Kidney (tissue), 14 donors: ENCODE results near the gene MARCHF4. TPM values are rescaled to one million over a fixed set of nuclear protein-coding genes. Genes with fewer than 3 reads are reported as not detected.

ENCODE experiments used
- DNase-seq, 5 donors: peaks; one replicate each; pipeline ENCODE4 v3.0.0-alpha.2; 2013 to 2020
- FAIRE-seq: peaks from 2 replicates; lab custom pipeline; 2012; peaks lifted over from hg19 to GRCh38; lab: Jason Lieb, UNC
- H3K27ac ChIP-seq, 2 donors: one replicate each; pipeline ENCODE4 v1.7.0; 2013; ENCODE audit warnings: low read depth in 2 of 2, low read length in 2 of 2, inconsistent platforms in 1 of 2
- H3K27me3 ChIP-seq: one replicate; pipeline ENCODE4 v1.7.1; 2013; ENCODE audit warnings: low read length, inconsistent platforms; ENCODE audit not compliant: control insufficient read depth, insufficient read depth
- H3K36me3 ChIP-seq, 3 donors: one replicate each; pipeline versions ENCODE4 v1.7.0 to v1.7.1; 2013; ENCODE audit warnings: low read length in 3 of 3, control low read depth in 1 of 3, inconsistent platforms in 1 of 3; ENCODE audit not compliant: insufficient read depth in 3 of 3, control insufficient read depth in 2 of 3
- H3K4me1 ChIP-seq, 3 donors: one replicate each; pipeline versions ENCODE4 v1.7.0 to v1.7.1; 2013; ENCODE audit warnings: low read length in 3 of 3, inconsistent platforms in 1 of 3, low read depth in 1 of 3; ENCODE audit not compliant: control insufficient read depth in 2 of 3, insufficient read depth in 2 of 3
- H3K4me3 ChIP-seq, 3 donors: one replicate each; pipeline versions ENCODE4 v1.7.0 to v1.8.1; 2013; ENCODE audit warnings: low read length in 3 of 3, control low read depth in 1 of 3, inconsistent platforms in 1 of 3
- H3K9ac ChIP-seq, 3 donors: one replicate each; pipeline versions ENCODE4 v1.7.0 to v1.7.1; 2013; ENCODE audit warnings: low read length in 3 of 3, control low read depth in 1 of 3, inconsistent platforms in 1 of 3
- H3K9me3 ChIP-seq, 3 donors: one replicate each; pipeline versions ENCODE4 v1.7.0 to v1.7.1; 2013; ENCODE audit warnings: low read length in 3 of 3, control low read depth in 1 of 3, inconsistent platforms in 1 of 3; ENCODE audit not compliant: control insufficient read depth in 2 of 3, insufficient read depth in 1 of 3
- intact Hi-C: fragments of 100-400 bp; cut with DNase I; formaldehyde crosslinking; loops from one replicate; pipeline ENCODE4 v1.11.1; 2022
- polyA plus RNA-seq: library from polyadenylated mRNA; stranded (reverse); fragments of 350-450 nt; fragmentation: Illumina TruSeq; extraction: RNeasy Lipid Tissue Mini Kit (QIAGEN cat#74804); gene quantifications from one replicate; pipeline ENCODE4 v1.2.3, GENCODE V29; 2014; ENCODE audit warnings: low read depth, low replicate concordance; ENCODE audit not compliant: insufficient read depth
- total RNA-seq: library from RNA; stranded (reverse); fragmentation: NEBNext Ultra II Directional; extraction: Animal tissue kit (Norgen Biotek cat#: 25700); gene quantifications from one replicate; pipeline ENCODE4 v1.2.1, GENCODE V29; 2021
- TF ChIP-seq, protein P1 (sequence below): IDR thresholded peaks from 3 replicates; pipeline ENCODE4 v1.5.1; 2012; ENCODE audit warnings: mild to moderate bottlenecking, moderate library complexity, borderline replicate concordance; ENCODE audit not compliant: insufficient read depth; ENCODE audit errors: extremely low read depth
- donor health status: control.
- donor health status: control.
- donor health status: control.
- donor health status: control.
- donor health status: control.
- donor health status: DM: yes; HTN: yes; CAD: no.
- donor health status: Normal renal cell carcinoma (clear cell type).

The MARCHF4 gene
- total and polyA plus RNA-seq, 2 donors from 2014 or later = 0.09 TPM; not detected in 1

GRCh38 chr2:216373896-216374295, 1.6 kb upstream of the MARCHF4 start:
- DNase-seq = no peak
- Histone ChIP-seq H3K36me3 (no peaks in the 10 kb centered on the region), H3K27ac (no peak overlapping the region), H3K4me1 (peaks cover 0 to 3% (median 0%) of the 10 kb centered on the region in 3 donors), H3K4me3 (no peak overlapping the region), H3K9me3 (peaks cover 0 to 2% (median 0%) of the 10 kb centered on the region in 3 donors), H3K27me3 (peaks cover 15% of the 10 kb centered on the region), H3K9ac (no peak overlapping the region)
- FAIRE-seq = no peak
- TF ChIP-seq, protein P1, sequence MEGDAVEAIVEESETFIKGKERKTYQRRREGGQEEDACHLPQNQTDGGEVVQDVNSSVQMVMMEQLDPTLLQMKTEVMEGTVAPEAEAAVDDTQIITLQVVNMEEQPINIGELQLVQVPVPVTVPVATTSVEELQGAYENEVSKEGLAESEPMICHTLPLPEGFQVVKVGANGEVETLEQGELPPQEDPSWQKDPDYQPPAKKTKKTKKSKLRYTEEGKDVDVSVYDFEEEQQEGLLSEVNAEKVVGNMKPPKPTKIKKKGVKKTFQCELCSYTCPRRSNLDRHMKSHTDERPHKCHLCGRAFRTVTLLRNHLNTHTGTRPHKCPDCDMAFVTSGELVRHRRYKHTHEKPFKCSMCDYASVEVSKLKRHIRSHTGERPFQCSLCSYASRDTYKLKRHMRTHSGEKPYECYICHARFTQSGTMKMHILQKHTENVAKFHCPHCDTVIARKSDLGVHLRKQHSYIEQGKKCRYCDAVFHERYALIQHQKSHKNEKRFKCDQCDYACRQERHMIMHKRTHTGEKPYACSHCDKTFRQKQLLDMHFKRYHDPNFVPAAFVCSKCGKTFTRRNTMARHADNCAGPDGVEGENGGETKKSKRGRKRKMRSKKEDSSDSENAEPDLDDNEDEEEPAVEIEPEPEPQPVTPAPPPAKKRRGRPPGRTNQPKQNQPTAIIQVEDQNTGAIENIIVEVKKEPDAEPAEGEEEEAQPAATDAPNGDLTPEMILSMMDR = no peak
- intact Hi-C loops = no loop called here

- TF ChIP-seq, protein P1 = no peak
- peaks cover 0 to 2% (median 0%) of the 10 kb centered on the region in 3 donors for H3K9me3 ChIP-seq
- H3K4me1 ChIP-seq = peaks cover 0 to 3% (median 0%) of the 10 kb centered on the region in 3 donors
- peaks cover 16% of the 10 kb centered on the region for H3K27me3 ChIP-seq
- H3K9ac ChIP-seq = no peak overlapping the region
- H3K4me3 ChIP-seq = peak overlapping the region in 1 of 3 donors; percentile 19
- no peaks in the 10 kb centered on the region for H3K36me3 ChIP-seq
- no peak overlapping the region for H3K27ac ChIP-seq
- FAIRE-seq = no peak
- intact Hi-C loops = no loop called here
- peak in 1 of 5 donors; percentile 0 for DNase-seq
Observed at GRCh38 chr2:216372761-216373291, 543 bp upstream of the MARCHF4 start.

GRCh38 chr2:216370961-216371712, 1.1 kb downstream of the MARCHF4 start:
- no peak for FAIRE-seq
- H3K27me3 ChIP-seq = peaks cover 16% of the 10 kb centered on the region
- TF ChIP-seq, protein P1 = no peak
- peaks cover 0 to 3% (median 0%) of the 10 kb centered on the region in 3 donors for H3K4me1 ChIP-seq
- no peak overlapping the region for H3K4me3 ChIP-seq
- H3K9ac ChIP-seq = no peak overlapping the region
- DNase-seq = peak in 4 of 5 donors; percentile 10 to 65 (median 40)
- peaks cover 0 to 2% (median 0%) of the 10 kb centered on the region in 3 donors for H3K9me3 ChIP-seq
- no peaks in the 10 kb centered on the region for H3K36me3 ChIP-seq
- H3K27ac ChIP-seq = no peak overlapping the region
- intact Hi-C loops = no loop called here
